Left renal pelvis (tissue), 4 donors: ENCODE results near the gene OPTC. TPM values are rescaled to one million over a fixed set of nuclear protein-coding genes. Genes with fewer than 3 reads are reported as not detected.
"Not testable (repeated sequence)": the region's sequence is repeated elsewhere in the genome, so short reads cannot be mapped to it uniquely, and the experiment has no call there.

Experiments
- DNase-seq, 4 donors: peaks; one replicate each; pipeline ENCODE4 v3.0.0-alpha.2; 2013; ENCODE audit warnings: low read depth in 4 of 4, low spot score in 3 of 4
- polyA plus RNA-seq, 4 donors: library from polyadenylated mRNA; unstranded; fragments of 120-200 nt; gene quantifications; one replicate each; pipeline ENCODE4 v1.2.1, GENCODE V29; 2013; ENCODE audit not compliant: insufficient read length in 4 of 4

Gene OPTC
- polyA plus RNA-seq: under 1 TPM in 1 of 4 donors, not detected in 3; 0.11 TPM

GRCh38 chr1:203493901-203494300, at the start of gene OPTC:
OPTC (plus strand) TSS chr1:203494153; CDS start chr1:203496006, 1,853 bp downstream.
- no peak for DNase-seq

GRCh38 chr1:203444171-203444576, 49.8 kb upstream of the OPTC start:
- no peak for DNase-seq

- DNase-seq: no peak
These were observed 46.8 kb upstream of the OPTC start for GRCh38 chr1:203447151-203447550.

- DNase-seq: not testable (repeated sequence)
These were observed 46.4 kb upstream of the OPTC start for GRCh38 chr1:203447598-203447997.

GRCh38 chr1:203448521-203449061, 45.4 kb upstream of the OPTC start:
- DNase-seq: no peak

- DNase-seq: no peak
These were observed 44.0 kb upstream of the OPTC start for GRCh38 chr1:203450001-203450400.

GRCh38 chr1:203450479-203451149, 43.3 kb upstream of the OPTC start:
- DNase-seq: no peak

GRCh38 chr1:203451836-203452784, 41.8 kb upstream of the OPTC start:
- DNase-seq: no peak

- DNase-seq: no peak
These were observed 40.9 kb upstream of the OPTC start for GRCh38 chr1:203453016-203453415.

- DNase-seq: no peak
These were observed 40.3 kb upstream of the OPTC start for GRCh38 chr1:203453616-203454015.

GRCh38 chr1:203454986-203455471, 38.9 kb upstream of the OPTC start:
- no peak for DNase-seq

- DNase-seq: no peak
These were observed 38.2 kb upstream of the OPTC start for GRCh38 chr1:203455706-203456105.

- no peak for DNase-seq
These were observed 37.4 kb upstream of the OPTC start for GRCh38 chr1:203456577-203456976.

- DNase-seq: no peak
These were observed 35.9 kb upstream of the OPTC start for GRCh38 chr1:203458078-203458477.

- DNase-seq: no peak
These were observed 34.2 kb upstream of the OPTC start for GRCh38 chr1:203459671-203460201.

- DNase-seq: no peak
These were observed 32.2 kb upstream of the OPTC start for GRCh38 chr1:203461717-203462116.

- no peak for DNase-seq
These were observed 31.8 kb upstream of the OPTC start for GRCh38 chr1:203462143-203462542.

- no peak for DNase-seq
These were observed 31.1 kb upstream of the OPTC start for GRCh38 chr1:203462878-203463277.

GRCh38 chr1:203463469-203464062, 30.4 kb upstream of the OPTC start:
- no peak for DNase-seq

GRCh38 chr1:203464226-203464625, 29.7 kb upstream of the OPTC start:
- DNase-seq: no peak

GRCh38 chr1:203464743-203465142, 29.2 kb upstream of the OPTC start:
- no peak for DNase-seq
